8988T (cell line): Measurements from ENCODE around the gene MYBPH.
A peak's percentile ranks its signal among the peaks of the same experiment; 100 is the strongest.

Experiments
- DNase-seq: peaks from one replicate; pipeline ENCODE4 v3.0.0; 2011

MYBPH gene

GRCh38 chr1:203146537-203146936, 29.1 kb downstream of the MYBPH start:
- no peak for DNase-seq

- DNase-seq, result no peak
Measured at GRCh38 chr1:203146042-203146369, 29.6 kb downstream of the MYBPH start.

GRCh38 chr1:203145321-203146041, 30.1 kb downstream of the MYBPH start:
- DNase-seq, result no peak

GRCh38 chr1:203144661-203145060, 31.0 kb downstream of the MYBPH start:
- peak; percentile 36 for DNase-seq

GRCh38 chr1:203143641-203144040, 32.0 kb downstream of the MYBPH start:
- DNase-seq, result no peak

GRCh38 chr1:203142684-203143408, 32.8 kb downstream of the MYBPH start:
- DNase-seq, result no peak

GRCh38 chr1:203142124-203142523, 33.5 kb downstream of the MYBPH start:
- DNase-seq, result no peak

GRCh38 chr1:203140743-203141520, 34.7 kb downstream of the MYBPH start:
- no peak for DNase-seq

- DNase-seq, result no peak
Measured at GRCh38 chr1:203139976-203140475, 35.6 kb downstream of the MYBPH start.

- no peak for DNase-seq
Measured at GRCh38 chr1:203138066-203138465, 37.6 kb downstream of the MYBPH start.

- no peak for DNase-seq
Measured at GRCh38 chr1:203137324-203137723, 38.3 kb downstream of the MYBPH start.

GRCh38 chr1:203136409-203137042, 39.1 kb downstream of the MYBPH start:
- peak; percentile 52 for DNase-seq

GRCh38 chr1:203135636-203136305, 39.9 kb downstream of the MYBPH start:
- DNase-seq, result no peak

- no peak for DNase-seq
Measured at GRCh38 chr1:203133970-203134725, 41.5 kb downstream of the MYBPH start.

GRCh38 chr1:203131548-203132200, 44.0 kb downstream of the MYBPH start:
- peak; percentile 6 for DNase-seq

GRCh38 chr1:203130358-203130985, 45.2 kb downstream of the MYBPH start:
- peak; percentile 7 for DNase-seq

- peak; percentile 6 for DNase-seq
Measured at GRCh38 chr1:203129501-203130231, 46.0 kb downstream of the MYBPH start.

- no peak for DNase-seq
Measured at GRCh38 chr1:203128716-203129500, 46.7 kb downstream of the MYBPH start.

GRCh38 chr1:203128431-203128715, 47.3 kb downstream of the MYBPH start:
- DNase-seq, result no peak
